ENCODE measurements around the gene PNPLA2. TPM values are rescaled to one million over a fixed set of nuclear protein-coding genes. Genes with fewer than 3 reads are reported as not detected.

The PNPLA2 gene
- total RNA-seq, 2 donors from 2014 or later: 24.5 to 49.1 TPM

- no peak for ATAC-seq
Observed at GRCh38 chr11:778976-779954, 39.4 kb upstream of the PNPLA2 start.

GRCh38 chr11:779955-780532 is 38.7 kb upstream of the PNPLA2 start:
- H3K9me3 Mint-ChIP-seq: no peaks in the 10 kb centered on the region
- H3K27ac Mint-ChIP-seq: no peak overlapping the region
- peaks cover 0 to 5% of the 10 kb centered on the region in 2 donors for H3K36me3 Mint-ChIP-seq
- DNase-seq (ENCODE audit: low spot score in 2 of 2) (no peak), ATAC-seq (no peak)

More at GRCh38 chr11:778976-779954, 39.4 kb upstream of the PNPLA2 start:
- peaks cover 0 to 5% of the 10 kb centered on the region in 2 donors for H3K36me3 Mint-ChIP-seq
- H3K27ac Mint-ChIP-seq: no peak overlapping the region
- no peaks in the 10 kb centered on the region for H3K9me3 Mint-ChIP-seq
- no peak for DNase-seq (ENCODE audit: low spot score in 2 of 2)

- DNase-seq (ENCODE audit: low spot score in 2 of 2) (no peak), ATAC-seq (no peak)
- Mint-ChIP-seq H3K27ac (no peak overlapping the region), H3K36me3 (peaks cover 0 to 5% of the 10 kb centered on the region in 2 donors), H3K9me3 (no peaks in the 10 kb centered on the region)
Observed at GRCh38 chr11:782264-783174, 36.2 kb upstream of the PNPLA2 start.

GRCh38 chr11:783581-784015 is 35.1 kb upstream of the PNPLA2 start:
- H3K9me3 Mint-ChIP-seq: no peaks in the 10 kb centered on the region
- peak; percentile 63 to 73 for ATAC-seq
- no peak for DNase-seq (ENCODE audit: low spot score in 2 of 2)
- peaks cover 0 to 5% of the 10 kb centered on the region in 2 donors for H3K36me3 Mint-ChIP-seq
- no peak overlapping the region for H3K27ac Mint-ChIP-seq

- H3K36me3 Mint-ChIP-seq: peaks cover 0 to 5% of the 10 kb centered on the region in 2 donors
- DNase-seq (ENCODE audit: low spot score in 2 of 2): no peak
- no peaks in the 10 kb centered on the region for H3K9me3 Mint-ChIP-seq
- ATAC-seq: no peak
- no peak overlapping the region for H3K27ac Mint-ChIP-seq
Observed at GRCh38 chr11:786235-787083, 32.3 kb upstream of the PNPLA2 start.

GRCh38 chr11:787084-787675 is 31.5 kb upstream of the PNPLA2 start:
- no peak for ATAC-seq
- Mint-ChIP-seq H3K27ac (no peak overlapping the region), H3K9me3 (no peaks in the 10 kb centered on the region), H3K36me3 (peaks cover 0 to 5% of the 10 kb centered on the region in 2 donors)
- no peak for DNase-seq (ENCODE audit: low spot score in 2 of 2)

- H3K9me3 Mint-ChIP-seq: no peaks in the 10 kb centered on the region
- ATAC-seq (no peak), DNase-seq (ENCODE audit: low spot score in 2 of 2) (no peak)
- H3K27ac Mint-ChIP-seq: no peak overlapping the region
- peaks cover 0 to 5% of the 10 kb centered on the region in 2 donors for H3K36me3 Mint-ChIP-seq
Observed at GRCh38 chr11:788009-788640, 30.6 kb upstream of the PNPLA2 start.

GRCh38 chr11:788953-789940 is 29.5 kb upstream of the PNPLA2 start:
- no peaks in the 10 kb centered on the region for H3K9me3 Mint-ChIP-seq
- DNase-seq (ENCODE audit: low spot score in 2 of 2): no peak
- no peak overlapping the region for H3K27ac Mint-ChIP-seq
- no peak for ATAC-seq
- H3K36me3 Mint-ChIP-seq: no peaks in the 10 kb centered on the region

GRCh38 chr11:789943-790342 is 28.8 kb upstream of the PNPLA2 start, which contains the start of gene CEND1:
Gene CEND1 (minus strand): TSS chr11:790090. CDS start chr11:788576, 1,514 bp downstream.
- Mint-ChIP-seq H3K27ac (no peak within 1 kb of the TSS), H3K36me3 (no peaks in the 10 kb centered on the region), H3K9me3 (no peaks in the 10 kb centered on the region)
- ATAC-seq: peak in 1 of 2 donors; percentile 68
- peak in 1 of 2 donors; percentile 61 for DNase-seq (ENCODE audit: low spot score in 2 of 2)

- Mint-ChIP-seq H3K9me3 (no peaks in the 10 kb centered on the region), H3K27ac (peak overlapping the region in 1 of 2 donors; percentile 79), H3K36me3 (no peaks in the 10 kb centered on the region)
- DNase-seq (ENCODE audit: low spot score in 2 of 2) (no peak), ATAC-seq (peak in 1 of 2 donors; percentile 22)
Observed at GRCh38 chr11:790721-791564, 27.8 kb upstream of the PNPLA2 start.

- DNase-seq (ENCODE audit: low spot score in 2 of 2) (no peak), ATAC-seq (no peak)
- Mint-ChIP-seq H3K9me3 (no peaks in the 10 kb centered on the region), H3K27ac (no peak overlapping the region), H3K36me3 (no peaks in the 10 kb centered on the region)
Observed at GRCh38 chr11:791658-792534, 26.8 kb upstream of the PNPLA2 start.

GRCh38 chr11:792535-792821 is 26.2 kb upstream of the PNPLA2 start:
- no peak for ATAC-seq
- Mint-ChIP-seq H3K27ac (no peak overlapping the region), H3K9me3 (no peaks in the 10 kb centered on the region), H3K36me3 (no peaks in the 10 kb centered on the region)
- DNase-seq (ENCODE audit: low spot score in 2 of 2): no peak

GRCh38 chr11:792873-793272 is 25.8 kb upstream of the PNPLA2 start:
- ATAC-seq: no peak
- DNase-seq (ENCODE audit: low spot score in 2 of 2): no peak
- H3K36me3 Mint-ChIP-seq: no peaks in the 10 kb centered on the region
- no peaks in the 10 kb centered on the region for H3K9me3 Mint-ChIP-seq
- no peak overlapping the region for H3K27ac Mint-ChIP-seq

Measured in activated naive CD4-positive, alpha-beta T cell treated with anti-CD3 and anti-CD28 coated beads, Interleukin-2, amount 50 U/mL, for 72 hours (primary cell).